T-helper 1 cell (primary cell): ENCODE data around the gene CMTM3.
"Not testable (repeated sequence)": the region's sequence is repeated elsewhere in the genome, so short reads cannot be mapped to it uniquely, and the experiment has no call there.

Experiments used
- DNase-seq, 5 donors: peaks; one replicate each; pipeline ENCODE4 v3.0.0-alpha.2; 2012 to 2020

The CMTM3 gene

DNA sequence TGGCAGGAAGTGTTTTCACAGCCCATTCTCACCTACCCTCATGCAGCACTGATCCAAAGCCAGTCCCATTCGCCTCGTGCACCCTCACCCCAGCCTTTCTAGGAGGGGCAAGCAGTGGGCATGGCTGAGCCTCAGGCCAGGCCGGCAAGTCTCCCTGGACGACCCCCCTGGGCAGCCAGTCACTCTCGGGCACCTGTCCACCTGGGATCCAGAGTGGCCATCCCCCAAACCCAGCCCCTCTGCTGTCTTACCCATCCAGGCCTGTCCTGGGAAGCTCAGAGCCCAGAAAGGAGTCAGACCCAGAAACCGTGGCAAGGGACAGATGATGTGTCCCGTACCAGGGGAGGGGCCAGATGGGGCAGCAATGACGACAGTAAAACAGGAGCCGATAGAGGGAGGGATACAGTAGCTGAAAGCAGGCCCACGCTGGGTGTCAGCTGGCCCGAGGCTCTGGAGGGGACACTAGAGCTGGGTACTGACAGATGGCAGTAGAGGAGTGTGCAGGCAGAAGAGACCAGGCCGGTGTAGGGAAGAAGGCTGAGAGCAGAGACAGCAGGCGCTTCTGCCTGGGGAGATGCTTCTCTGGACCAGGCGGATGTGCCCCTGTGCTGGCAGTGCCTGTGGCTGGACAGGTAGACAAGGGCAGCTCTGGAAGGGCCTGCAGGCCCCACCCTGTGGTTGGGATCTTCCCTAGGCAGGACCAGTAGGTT is 5.8 kb downstream of the CMTM3 start:
- DNase-seq: no peak

DNA sequence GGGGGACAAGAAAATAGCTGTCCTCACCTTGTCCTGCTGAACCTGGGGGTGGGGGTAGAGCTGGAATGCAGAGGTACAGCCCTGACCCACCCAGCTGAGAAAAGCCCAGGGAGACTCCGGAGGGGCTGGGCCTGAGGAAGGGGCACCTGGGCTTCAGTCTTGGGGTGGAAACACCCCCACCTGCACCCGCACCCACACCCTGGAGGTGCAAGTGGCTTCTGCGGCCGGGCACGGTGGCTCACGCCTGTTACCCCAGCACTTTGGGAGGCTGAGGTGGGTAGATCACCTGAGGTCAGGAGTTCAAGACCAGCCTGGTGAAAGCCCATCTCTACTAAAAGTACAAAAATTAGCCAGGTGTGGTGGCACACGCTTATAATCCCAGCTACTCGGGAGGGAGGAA is 7.4 kb downstream of the CMTM3 start:
- DNase-seq: not testable (repeated sequence)

DNA sequence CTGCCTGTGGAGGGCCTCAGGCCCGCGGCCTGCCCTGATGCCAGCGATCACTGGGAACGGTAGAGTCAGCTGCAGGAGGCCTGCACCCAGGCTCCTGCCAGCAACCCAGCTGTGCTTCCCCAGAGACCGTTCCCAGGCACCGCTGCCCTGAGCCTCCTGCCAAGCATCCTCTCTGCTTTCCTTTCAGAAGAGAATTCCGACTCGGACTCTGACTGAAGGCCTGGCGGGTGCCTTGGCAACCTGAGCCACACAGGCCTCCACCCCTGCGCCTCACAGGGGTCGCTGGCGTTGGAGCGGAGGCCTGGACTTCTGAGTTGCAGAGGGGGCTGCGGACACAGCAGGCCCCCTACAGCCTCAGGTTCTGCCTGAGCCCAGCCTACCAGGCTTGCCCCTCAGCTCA is 7.9 kb downstream of the CMTM3 start:
- no peak for DNase-seq

DNA sequence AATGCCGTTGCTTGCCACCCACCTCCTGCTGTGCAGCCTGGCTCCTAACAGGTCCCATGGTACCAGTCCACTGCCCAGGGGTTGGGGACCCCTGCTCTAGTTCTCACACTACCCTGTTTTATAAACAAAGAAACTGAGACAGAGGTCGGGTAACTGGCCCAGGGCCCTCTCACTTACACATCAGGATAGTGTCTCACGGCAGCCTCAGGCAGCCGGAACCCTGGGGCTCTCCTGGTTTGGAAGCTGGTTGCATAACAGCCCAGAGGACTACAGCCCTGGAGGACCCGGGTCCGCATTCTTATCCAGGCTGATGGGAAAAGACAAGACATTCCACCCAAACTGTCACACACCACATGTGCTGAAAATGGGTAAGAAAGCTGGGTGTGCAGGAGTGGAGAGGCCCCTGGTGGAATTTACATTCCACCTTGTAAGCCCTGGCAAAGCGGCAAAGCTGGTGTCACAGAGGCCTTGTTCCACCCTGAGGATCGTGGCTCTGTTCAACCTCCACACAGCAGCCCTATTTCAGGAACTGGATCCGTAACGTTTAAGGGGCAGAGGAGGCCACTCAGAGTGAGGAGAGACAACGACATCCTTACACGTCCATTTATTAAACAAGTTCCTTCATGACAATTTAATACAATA is 9.8 kb downstream of the CMTM3 start:
- no peak for DNase-seq

DNA sequence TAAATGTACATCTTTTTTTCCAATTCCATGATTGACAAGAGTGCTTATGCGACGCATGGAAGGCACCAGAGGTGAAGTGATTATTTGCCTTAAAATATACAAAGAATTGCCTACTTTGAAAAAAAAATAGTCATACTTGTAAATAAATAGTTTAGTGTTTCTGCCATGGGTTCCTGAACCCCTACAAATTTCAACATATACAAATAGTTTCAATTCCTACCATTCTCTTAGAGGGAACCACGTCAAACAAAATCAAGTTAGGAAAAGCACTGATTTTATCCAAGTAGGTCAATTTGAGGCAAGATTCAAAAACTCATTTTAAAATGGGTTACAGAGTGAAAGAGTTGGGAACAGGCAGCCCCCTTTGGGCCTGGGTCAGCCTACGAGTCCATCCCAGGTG is 11.7 kb downstream of the CMTM3 start:
- DNase-seq: no peak

GRCh38 chr16:66616592-66616991 is 12.1 kb downstream of the CMTM3 start:
- DNase-seq: no peak

- DNase-seq: no peak
Observed at GRCh38 chr16:66617010-66617434, 12.5 kb downstream of the CMTM3 start.

DNA sequence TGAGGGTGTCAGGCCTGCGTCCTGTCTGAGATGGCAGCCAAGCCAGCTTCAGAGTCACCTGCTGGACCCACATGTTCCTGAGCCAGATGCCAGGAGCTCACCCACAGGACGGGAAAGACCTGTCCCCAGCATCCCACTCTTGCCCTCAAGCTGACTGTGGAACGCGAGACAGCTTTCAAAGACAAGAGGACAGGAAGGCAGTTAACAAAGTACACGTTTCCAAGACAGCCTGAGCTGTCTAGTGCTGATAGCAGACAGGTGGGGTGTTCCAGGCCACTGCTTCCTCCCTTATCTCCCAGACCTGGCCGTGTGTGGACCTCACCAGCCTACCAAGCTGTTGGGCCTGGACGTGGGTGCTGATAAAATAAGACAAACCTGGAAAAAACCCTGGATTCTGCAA is 13.2 kb downstream of the CMTM3 start:
- no peak for DNase-seq

- no peak for DNase-seq
Observed at GRCh38 chr16:66618588-66619375, 14.3 kb downstream of the CMTM3 start.

DNA sequence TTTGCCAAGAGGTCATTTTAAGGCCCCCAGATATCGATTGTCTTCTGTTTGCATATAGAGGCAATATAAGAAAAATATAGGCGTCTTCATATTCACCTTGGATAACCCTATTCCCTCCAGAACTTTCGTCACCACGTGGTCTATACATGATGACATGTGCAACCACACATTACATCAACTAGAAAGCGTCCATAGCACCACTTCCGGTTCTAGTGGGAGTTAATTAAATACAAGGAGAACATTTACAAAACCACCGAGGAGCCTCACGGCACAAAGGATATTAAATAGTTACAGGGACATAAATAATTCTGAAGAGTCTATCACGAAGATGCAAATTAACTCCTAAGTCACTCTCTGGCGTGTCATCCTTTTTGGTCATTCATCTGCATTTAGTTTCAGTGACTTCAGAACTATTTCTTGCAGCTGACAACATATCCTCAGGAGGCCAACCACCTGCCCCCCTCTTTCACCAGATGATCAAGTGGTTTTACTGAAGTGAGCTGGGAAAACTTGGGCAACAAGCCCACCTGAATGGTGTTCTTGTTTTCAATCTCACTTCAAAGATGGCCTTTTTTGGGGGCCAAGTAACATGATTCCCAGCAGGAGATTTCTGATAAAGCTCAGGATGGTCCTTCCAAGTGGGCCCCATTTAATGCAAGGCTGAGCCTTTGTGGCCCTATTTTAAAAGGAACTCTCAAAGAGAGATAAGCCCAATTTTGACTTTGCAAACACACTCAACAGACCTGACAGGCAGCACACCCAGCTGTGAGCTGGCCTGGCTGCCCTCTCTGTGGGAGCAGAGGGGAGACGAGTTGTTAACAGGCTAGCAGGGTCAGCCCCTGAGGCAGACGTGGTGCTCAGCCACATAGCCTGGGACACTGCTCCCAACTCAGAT is 15.3 kb downstream of the CMTM3 start:
- DNase-seq: no peak

DNA sequence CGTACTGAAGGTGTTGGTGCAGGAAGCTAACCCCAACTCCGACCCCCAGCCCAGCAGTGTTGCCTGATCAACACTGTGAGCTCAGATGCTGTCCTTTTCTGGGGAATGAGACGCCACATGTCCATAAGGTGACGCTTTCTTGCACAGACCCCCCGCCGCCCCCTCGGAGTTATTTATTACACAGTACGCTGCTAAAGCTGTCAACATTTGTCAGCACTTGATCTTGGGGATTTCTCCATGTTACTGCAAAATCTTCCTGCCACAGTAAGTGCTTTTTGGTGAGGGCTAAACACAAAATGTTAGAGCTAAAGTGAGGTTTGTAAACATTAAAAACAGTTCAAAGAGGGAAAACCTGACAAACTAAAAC is 15.9 kb downstream of the CMTM3 start:
- no peak for DNase-seq

GRCh38 chr16:66621973-66622372 is 17.5 kb downstream of the CMTM3 start:
- no peak for DNase-seq

DNA sequence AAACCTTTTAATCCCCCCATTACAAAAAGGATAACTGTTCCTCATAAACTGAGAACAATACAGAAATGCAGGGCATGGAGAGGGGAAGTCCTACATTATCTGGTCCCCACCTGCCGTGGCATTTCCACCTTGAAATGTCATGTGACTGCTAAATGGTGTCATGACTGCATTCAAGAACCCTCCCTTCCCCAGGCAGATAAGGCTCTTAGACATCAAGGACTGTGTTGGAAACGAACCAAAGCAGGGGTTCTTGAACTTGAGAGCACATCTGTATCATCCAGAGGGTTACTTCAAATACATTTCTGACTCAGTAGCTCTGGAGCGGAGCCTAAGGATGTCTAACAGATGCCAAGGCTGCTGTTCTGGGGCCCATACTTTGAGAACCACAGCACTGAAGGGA is 18.4 kb downstream of the CMTM3 start:
- no peak for DNase-seq

- DNase-seq: no peak
Observed at GRCh38 chr16:66623755-66624154, 19.3 kb downstream of the CMTM3 start.

DNA sequence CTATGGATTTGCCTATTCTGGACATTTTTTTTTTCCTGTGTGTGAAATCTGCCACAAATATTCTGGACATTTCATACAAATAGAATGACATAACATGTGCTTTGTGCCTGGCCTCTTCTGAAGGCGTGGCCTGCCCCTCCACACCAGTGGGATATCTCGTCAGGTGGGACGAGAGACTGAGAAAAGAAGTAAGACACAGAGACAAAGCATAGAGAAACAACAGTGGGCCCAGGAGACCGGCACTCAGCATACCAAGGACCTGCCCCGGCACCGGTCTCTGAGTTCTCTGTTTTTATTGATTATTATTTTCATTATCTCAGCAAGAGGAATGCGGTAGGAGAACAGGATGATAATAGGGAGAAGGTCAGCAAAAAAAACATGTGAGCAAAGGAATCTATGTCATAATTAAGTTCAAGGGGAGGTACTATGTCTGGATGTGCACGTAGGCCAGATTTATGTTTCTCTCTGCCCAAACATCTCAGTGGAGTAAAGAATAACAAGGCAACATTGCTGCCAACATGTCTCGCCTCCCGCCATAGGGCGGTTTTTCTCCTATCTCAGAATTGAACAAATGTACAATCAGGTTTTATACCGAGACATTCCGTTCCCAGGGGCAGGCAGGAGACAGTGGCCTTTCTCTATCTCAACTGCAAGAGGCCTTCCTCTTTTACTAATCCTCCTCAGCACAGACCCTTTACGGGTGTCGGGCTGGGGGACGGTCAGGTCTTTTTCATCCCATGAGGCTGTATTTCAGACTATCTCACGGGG is 23.3 kb downstream of the CMTM3 start:
- DNase-seq: not testable (repeated sequence)

DNA sequence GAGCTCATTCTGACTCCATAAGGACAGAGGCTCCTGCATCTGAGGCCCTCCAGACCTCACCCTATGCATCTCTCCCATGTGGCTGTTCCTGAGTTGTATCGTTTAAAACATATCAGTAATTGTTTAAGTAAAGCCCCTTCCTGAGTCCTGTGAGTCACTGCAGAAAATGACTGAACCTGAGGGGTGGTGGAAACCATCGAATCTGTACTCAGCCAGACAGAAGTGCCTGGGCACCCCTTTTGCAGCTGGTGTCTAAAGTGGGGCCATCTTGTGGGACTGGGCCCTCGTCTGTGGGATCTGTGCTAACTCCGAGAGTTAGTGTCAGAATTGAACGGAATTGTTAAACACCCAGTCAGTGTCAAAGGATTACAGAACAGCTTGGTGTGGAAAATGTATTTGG is 25.4 kb downstream of the CMTM3 start:
- DNase-seq: no peak

DNA sequence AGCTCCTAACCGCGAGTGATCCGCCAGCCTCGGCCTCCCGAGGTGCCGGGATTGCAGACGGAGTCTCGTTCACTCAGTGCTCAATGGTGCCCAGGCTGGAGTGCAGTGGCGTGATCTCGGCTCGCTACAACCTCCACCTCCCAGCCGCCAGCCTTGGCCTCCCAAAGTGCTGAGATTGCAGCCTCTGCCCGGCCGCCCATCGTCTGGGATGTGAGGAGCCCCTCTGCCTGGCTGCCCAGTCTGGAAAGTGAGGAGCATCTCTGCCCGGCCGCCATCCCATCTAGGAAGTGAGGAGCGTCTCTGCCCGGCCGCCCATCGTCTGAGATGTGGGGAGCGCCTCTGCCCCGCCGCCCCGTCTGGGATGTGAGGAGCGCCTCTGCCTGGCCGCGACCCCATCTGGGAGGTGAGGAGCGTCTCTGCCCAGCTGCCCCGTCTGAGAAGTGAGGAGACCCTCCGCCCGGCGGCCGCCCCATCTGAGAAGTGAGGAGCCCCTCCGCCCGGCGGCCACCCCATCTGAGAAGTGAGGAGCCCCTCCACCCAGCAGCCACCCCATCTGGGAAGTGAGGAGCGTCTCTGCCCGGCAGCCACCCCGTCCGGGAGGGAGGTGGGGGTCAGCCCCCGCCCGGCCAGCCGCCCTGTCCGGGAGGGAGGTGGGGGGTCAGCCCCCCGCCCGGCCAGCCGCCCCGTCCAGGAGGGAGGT is 26.2 kb downstream of the CMTM3 start:
- DNase-seq: not testable (repeated sequence)

- DNase-seq: not testable (repeated sequence)
Observed at GRCh38 chr16:66631558-66631957, 27.1 kb downstream of the CMTM3 start.

GRCh38 chr16:66634527-66635196 is 30.2 kb downstream of the CMTM3 start:
- no peak for DNase-seq

DNA sequence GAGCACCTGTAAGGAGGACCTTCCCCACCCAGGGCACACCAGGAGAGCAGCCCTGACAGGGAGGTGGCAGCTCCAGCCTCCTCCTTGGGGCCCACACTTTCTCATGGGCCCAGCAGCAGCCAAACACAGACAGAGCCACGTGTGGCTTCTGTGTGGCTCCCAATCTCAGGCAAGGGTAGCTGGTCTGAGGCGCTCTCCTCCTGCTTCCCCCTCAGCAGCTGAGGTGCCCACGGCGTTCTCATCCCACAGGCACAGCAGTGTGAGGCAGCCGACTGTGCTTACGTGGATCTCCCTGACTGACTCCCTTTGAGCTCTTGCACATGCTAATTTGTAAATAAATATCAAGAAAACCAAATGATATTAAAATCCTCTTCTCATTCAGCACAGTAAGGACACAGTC is 30.9 kb downstream of the CMTM3 start:
- DNase-seq: no peak

- DNase-seq: no peak
Observed at GRCh38 chr16:66636199-66636598, 31.7 kb downstream of the CMTM3 start.
